ENCODE measurements around the gene IGSF9. TPM values are rescaled to one million over a fixed set of nuclear protein-coding genes. Genes with fewer than 3 reads are reported as not detected.

IGSF9 gene
- total RNA-seq, 4 donors from 2014 or later = 0.71 to 1.9 (median 1.4) TPM

- Histone ChIP-seq H3K27me3 (no peaks in the 10 kb centered on the region), H3K27ac (no peak overlapping the region), H3K4me1 (peaks cover 11 to 14% of the 10 kb centered on the region in 2 donors), H3K36me3 (no peaks in the 10 kb centered on the region), H3K9me3 (no peaks in the 10 kb centered on the region), H3K4me3 (replicated peaks in 1 of 3) (no peak overlapping the region)
- WGBS, 2 donors = 89 to 96% methylated on average over 10 to 11 of the region's 13 CpGs
- TF ChIP-seq, protein P1, sequence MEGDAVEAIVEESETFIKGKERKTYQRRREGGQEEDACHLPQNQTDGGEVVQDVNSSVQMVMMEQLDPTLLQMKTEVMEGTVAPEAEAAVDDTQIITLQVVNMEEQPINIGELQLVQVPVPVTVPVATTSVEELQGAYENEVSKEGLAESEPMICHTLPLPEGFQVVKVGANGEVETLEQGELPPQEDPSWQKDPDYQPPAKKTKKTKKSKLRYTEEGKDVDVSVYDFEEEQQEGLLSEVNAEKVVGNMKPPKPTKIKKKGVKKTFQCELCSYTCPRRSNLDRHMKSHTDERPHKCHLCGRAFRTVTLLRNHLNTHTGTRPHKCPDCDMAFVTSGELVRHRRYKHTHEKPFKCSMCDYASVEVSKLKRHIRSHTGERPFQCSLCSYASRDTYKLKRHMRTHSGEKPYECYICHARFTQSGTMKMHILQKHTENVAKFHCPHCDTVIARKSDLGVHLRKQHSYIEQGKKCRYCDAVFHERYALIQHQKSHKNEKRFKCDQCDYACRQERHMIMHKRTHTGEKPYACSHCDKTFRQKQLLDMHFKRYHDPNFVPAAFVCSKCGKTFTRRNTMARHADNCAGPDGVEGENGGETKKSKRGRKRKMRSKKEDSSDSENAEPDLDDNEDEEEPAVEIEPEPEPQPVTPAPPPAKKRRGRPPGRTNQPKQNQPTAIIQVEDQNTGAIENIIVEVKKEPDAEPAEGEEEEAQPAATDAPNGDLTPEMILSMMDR (IDR thresholded peaks at IDR 0.05) = no peak
- no peak for TF ChIP-seq POLR2A (IDR thresholded peaks at IDR 0.05)
- DNase-seq = no peak
- intact Hi-C loops (cut with DNase I) = no loop called here
Measured at GRCh38 chr1:159931101-159931794, 14.2 kb downstream of the IGSF9 start.

- Histone ChIP-seq H3K36me3 (no peaks in the 10 kb centered on the region), H3K27me3 (no peaks in the 10 kb centered on the region), H3K9me3 (no peaks in the 10 kb centered on the region), H3K4me1 (peaks cover 17% of the 10 kb centered on the region in 2 donors), H3K4me3 (replicated peaks in 1 of 3) (no peak overlapping the region), H3K27ac (no peak overlapping the region)
- TF ChIP-seq POLR2A (IDR thresholded peaks at IDR 0.05) = no peak
- TF ChIP-seq, protein P1 (IDR thresholded peaks at IDR 0.05) = no peak
- 96 to 97% methylated on average over 6 to 8 of the region's 8 CpGs for WGBS, 2 donors
- DNase-seq = no peak
- intact Hi-C loops (cut with DNase I) = no loop called here
Measured at GRCh38 chr1:159930634-159931033, 14.8 kb downstream of the IGSF9 start.

GRCh38 chr1:159930216-159930615 is 15.2 kb downstream of the IGSF9 start:
- Histone ChIP-seq H3K9me3 (no peaks in the 10 kb centered on the region), H3K4me3 (replicated peaks in 1 of 3) (no peak overlapping the region), H3K4me1 (peaks cover 17% of the 10 kb centered on the region in 2 donors), H3K27ac (no peak overlapping the region), H3K36me3 (no peaks in the 10 kb centered on the region), H3K27me3 (no peaks in the 10 kb centered on the region)
- DNase-seq = no peak
- TF ChIP-seq POLR2A (IDR thresholded peaks at IDR 0.05) = no peak
- TF ChIP-seq, protein P1 (IDR thresholded peaks at IDR 0.05) = no peak
- 92 to 96% methylated on average over 6 to 10 of the region's 11 CpGs for WGBS, 2 donors
- intact Hi-C loops (cut with DNase I) = no loop called here

GRCh38 chr1:159929155-159930051 is 16.0 kb downstream of the IGSF9 start:
- H3K4me3 ChIP-seq (replicated peaks in 1 of 3) = no peak overlapping the region
- TF ChIP-seq, protein P1 (IDR thresholded peaks at IDR 0.05) = no peak
- TF ChIP-seq POLR2A (IDR thresholded peaks at IDR 0.05) = no peak
- H3K36me3 ChIP-seq = no peaks in the 10 kb centered on the region
- DNase-seq = no peak
- intact Hi-C loops (cut with DNase I) = loop anchor here (10.0 kb wide), 1 partner anchor 165 kb away; the partner anchor contains the start of gene IGSF8
- peaks cover 17% of the 10 kb centered on the region in 2 donors for H3K4me1 ChIP-seq
- H3K27me3 ChIP-seq = no peaks in the 10 kb centered on the region
- WGBS, 2 donors = 86% methylated on average over 28 to 48 of the region's 48 CpGs
- H3K9me3 ChIP-seq = no peaks in the 10 kb centered on the region
- no peak overlapping the region for H3K27ac ChIP-seq

Measured in thyroid gland (tissue), 4 donors.